Progenitor cell of endocrine pancreas (in vitro differentiated cells): ENCODE measurements around the gene RRN3. TPM values are rescaled to one million over a fixed set of nuclear protein-coding genes. Genes with fewer than 3 reads are reported as not detected.
"Not testable (repeated sequence)": the region's sequence is repeated elsewhere in the genome, so short reads cannot be mapped to it uniquely, and the experiment has no call there.

Experiments
- DNase-seq: peaks from one replicate; pipeline ENCODE4 v3.0.0; 2021; ENCODE audit warnings: low spot score; ENCODE audit not compliant: unreplicated experiment
- H3K27ac Mint-ChIP-seq: 2 replicates; pipeline ENCODE4 v1.8.0; 2021; ENCODE audit warnings: mild to moderate bottlenecking, moderate library complexity, mixed read lengths
- H3K27me3 Mint-ChIP-seq: 2 replicates; pipeline ENCODE4 v1.8.0; 2021; ENCODE audit warnings: mixed read lengths
- H3K36me3 Mint-ChIP-seq: 2 replicates; pipeline ENCODE4 v1.8.0; 2022; ENCODE audit warnings: mixed read lengths; ENCODE audit not compliant: insufficient read depth
- H3K4me1 Mint-ChIP-seq: 2 replicates; pipeline ENCODE4 v1.8.0; 2021; ENCODE audit warnings: low read depth, mixed read lengths
- H3K4me3 Mint-ChIP-seq: 2 replicates; pipeline ENCODE4 v1.8.0; 2021; ENCODE audit warnings: low read depth, mild to moderate bottlenecking, moderate library complexity, mixed read lengths
- H3K9me3 Mint-ChIP-seq: 2 replicates; pipeline ENCODE4 v1.8.0; 2021; ENCODE audit warnings: low read depth, mixed read lengths
- microRNA-seq: library from miRNA; unstranded; fragments of <30 nt; microRNA quantifications from one replicate; pipeline ENCODE4 v1.1.0, GENCODE V29; 2020; ENCODE audit warnings: borderline number of aligned reads; ENCODE audit not compliant: unreplicated experiment
- total RNA-seq: library from RNA; stranded (reverse); gene quantifications from 2 replicates; pipeline ENCODE4 v1.2.1, GENCODE V29; 2021
- TF ChIP-seq, protein P1 (sequence below): fragments of 200-600 bp; sonication (generic); IDR thresholded peaks from one replicate; pipeline ENCODE4 v1.5.0; 2021; ENCODE audit warnings: antibody characterized with exemption, mild to moderate bottlenecking; ENCODE audit not compliant: unreplicated experiment

The RRN3 gene
- total RNA-seq, 1 donor from 2014 or later: 40.0 TPM

DNA sequence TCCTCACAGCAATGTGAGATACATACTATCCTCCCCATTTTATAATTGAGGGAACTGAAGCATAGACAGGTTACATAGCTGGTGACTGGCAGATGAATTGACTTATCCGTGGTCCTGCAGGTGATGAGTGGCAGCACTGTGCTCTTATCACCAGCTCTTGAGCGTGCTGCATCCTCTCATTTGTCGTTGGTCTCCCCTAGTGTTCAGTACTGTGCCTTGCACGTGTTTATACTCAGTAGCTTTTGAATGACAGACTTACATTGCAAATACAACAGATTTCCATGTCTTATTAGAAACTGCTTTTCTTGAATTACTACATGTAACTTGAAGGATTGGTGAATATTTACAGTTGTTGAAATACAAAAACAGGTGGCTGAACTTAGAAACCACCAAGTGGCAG, 71.9 kb downstream of the RRN3 start:
- H3K27ac Mint-ChIP-seq, DNase-seq: not testable (repeated sequence)
- peaks cover 34% of the 10 kb centered on the region for H3K36me3 Mint-ChIP-seq

DNA sequence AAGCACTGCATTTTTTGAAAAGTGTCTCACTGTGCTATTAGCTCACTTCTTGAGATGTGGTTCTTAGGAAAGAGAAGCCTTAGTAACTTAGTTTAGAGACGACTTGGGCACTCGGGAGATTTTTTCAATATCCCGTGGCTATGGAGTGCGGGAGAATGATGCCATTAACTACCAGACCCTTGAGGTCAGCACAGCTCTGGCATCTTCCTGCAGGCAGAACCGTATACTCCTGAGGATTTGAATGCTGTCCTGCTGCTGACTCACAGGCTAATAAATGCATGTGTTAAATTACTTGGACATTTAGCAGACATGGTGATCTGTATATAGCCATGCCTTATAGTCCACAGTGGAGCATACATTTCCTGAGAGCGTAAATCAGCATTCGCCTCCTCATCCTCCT, 72.6 kb downstream of the RRN3 start:
- not testable (repeated sequence) for H3K4me1 Mint-ChIP-seq, DNase-seq, H3K9me3 Mint-ChIP-seq, H3K27ac Mint-ChIP-seq, H3K4me3 Mint-ChIP-seq, H3K27me3 Mint-ChIP-seq
- peaks cover 36% of the 10 kb centered on the region for H3K36me3 Mint-ChIP-seq

More for the DNA sequence above, 71.9 kb downstream of the RRN3 start:
- H3K9me3 Mint-ChIP-seq, H3K27me3 Mint-ChIP-seq, H3K4me1 Mint-ChIP-seq, H3K4me3 Mint-ChIP-seq: not testable (repeated sequence)
- TF ChIP-seq, protein P1, sequence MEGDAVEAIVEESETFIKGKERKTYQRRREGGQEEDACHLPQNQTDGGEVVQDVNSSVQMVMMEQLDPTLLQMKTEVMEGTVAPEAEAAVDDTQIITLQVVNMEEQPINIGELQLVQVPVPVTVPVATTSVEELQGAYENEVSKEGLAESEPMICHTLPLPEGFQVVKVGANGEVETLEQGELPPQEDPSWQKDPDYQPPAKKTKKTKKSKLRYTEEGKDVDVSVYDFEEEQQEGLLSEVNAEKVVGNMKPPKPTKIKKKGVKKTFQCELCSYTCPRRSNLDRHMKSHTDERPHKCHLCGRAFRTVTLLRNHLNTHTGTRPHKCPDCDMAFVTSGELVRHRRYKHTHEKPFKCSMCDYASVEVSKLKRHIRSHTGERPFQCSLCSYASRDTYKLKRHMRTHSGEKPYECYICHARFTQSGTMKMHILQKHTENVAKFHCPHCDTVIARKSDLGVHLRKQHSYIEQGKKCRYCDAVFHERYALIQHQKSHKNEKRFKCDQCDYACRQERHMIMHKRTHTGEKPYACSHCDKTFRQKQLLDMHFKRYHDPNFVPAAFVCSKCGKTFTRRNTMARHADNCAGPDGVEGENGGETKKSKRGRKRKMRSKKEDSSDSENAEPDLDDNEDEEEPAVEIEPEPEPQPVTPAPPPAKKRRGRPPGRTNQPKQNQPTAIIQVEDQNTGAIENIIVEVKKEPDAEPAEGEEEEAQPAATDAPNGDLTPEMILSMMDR: peak; percentile 60

DNA sequence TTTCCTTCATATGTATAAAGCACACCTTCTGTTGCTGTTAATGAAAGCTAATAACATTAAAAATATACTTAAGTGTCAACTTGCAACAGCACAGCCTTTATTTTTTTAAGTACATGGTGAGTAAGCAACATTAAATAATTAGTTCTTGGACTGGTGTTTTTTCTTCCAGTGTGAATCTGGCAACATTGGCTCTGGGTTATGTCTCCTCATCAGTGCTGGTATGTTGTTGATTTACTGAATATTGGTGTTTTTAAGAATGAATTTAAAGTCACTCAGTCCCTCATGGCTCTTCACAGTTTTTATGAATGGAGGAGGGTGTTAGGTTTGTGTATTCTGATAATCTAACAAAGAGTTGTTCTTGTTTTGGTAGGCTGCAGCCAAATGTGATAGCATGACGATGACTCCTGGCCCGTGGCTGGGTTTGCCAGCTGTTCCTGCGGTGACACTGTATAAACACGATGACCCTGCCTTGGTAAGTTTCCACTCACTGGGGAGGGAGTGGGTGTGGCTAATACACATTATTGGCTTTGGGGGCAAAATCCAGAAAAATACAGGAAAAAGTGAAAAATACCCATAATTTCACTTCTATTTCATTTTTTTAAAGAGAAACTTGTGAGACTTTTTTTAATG, 77.0 kb downstream of the RRN3 start:
- not testable (repeated sequence) for H3K4me3 Mint-ChIP-seq, H3K4me1 Mint-ChIP-seq, H3K27me3 Mint-ChIP-seq, H3K9me3 Mint-ChIP-seq, DNase-seq
- H3K27ac Mint-ChIP-seq: peak overlapping the region; percentile 63
- peaks cover 23% of the 10 kb centered on the region for H3K36me3 Mint-ChIP-seq

- H3K36me3 Mint-ChIP-seq: peaks cover 25% of the 10 kb centered on the region
- H3K27me3 Mint-ChIP-seq, H3K4me1 Mint-ChIP-seq, DNase-seq, H3K4me3 Mint-ChIP-seq, H3K9me3 Mint-ChIP-seq: not testable (repeated sequence)
- H3K27ac Mint-ChIP-seq: peak overlapping the region; percentile 47
Measured at GRCh38 chr16:15016354-15016753, 77.7 kb downstream of the RRN3 start.

DNA sequence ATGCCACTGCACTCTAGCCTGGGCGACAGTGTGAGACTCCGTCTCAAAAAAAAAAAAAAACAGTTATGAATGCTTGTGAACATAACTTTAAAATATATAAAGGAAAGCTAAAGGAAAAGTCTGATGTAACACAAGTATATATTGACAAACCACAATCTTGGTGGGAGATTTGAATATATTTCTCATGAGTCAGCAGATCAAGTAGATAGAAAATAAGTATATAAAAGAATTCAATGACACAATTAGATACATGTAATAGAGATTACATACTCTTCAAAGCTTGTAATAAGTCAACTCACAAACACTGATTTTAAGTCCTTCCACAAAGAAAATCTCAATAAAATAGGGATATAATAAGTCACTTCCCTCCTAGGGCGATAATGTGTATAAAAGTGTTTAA, 78.4 kb downstream of the RRN3 start:
- H3K36me3 Mint-ChIP-seq: peaks cover 29% of the 10 kb centered on the region
- not testable (repeated sequence) for H3K9me3 Mint-ChIP-seq, H3K27me3 Mint-ChIP-seq, H3K27ac Mint-ChIP-seq, H3K4me3 Mint-ChIP-seq, DNase-seq, H3K4me1 Mint-ChIP-seq

DNA sequence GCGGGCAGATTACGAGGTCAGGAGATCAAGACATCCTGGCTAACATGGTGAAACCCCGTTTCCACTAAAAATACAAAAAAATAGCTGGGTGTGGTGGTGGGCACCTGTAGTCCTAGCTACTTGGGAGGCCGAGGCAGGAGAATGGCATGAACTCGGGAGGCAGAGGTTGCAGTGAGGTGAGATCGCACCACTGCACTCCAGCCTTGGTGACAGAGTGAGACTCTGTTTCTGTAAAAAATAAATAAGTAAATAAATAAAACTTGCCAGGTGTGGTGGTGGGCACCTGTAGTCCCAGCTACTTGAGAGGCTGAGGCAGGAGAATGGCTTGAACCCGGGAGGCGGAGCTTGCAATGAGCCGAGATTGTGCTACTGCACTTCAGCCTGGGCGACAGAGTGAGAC, 81.1 kb downstream of the RRN3 start:
- peaks cover 31% of the 10 kb centered on the region for H3K36me3 Mint-ChIP-seq
- H3K4me3 Mint-ChIP-seq, H3K4me1 Mint-ChIP-seq: not testable (repeated sequence)

More for the DNA sequence above, 81.1 kb downstream of the RRN3 start:
- DNase-seq, H3K27me3 Mint-ChIP-seq, H3K9me3 Mint-ChIP-seq, H3K27ac Mint-ChIP-seq: not testable (repeated sequence)

Small RNA genes lying within 50 kb of the gene (microRNA-seq; reads per million reads assigned to microRNA genes)
- gene MIR1972-1: not detected
- not detected for gene MIR6511B2

Other genes with a start within 250 kb of the RRN3 start
- 208 and 215 TPM in 2 replicates for gene NPIPA1, start 156.8 kb downstream of the RRN3 start, total RNA-seq
- gene PDXDC1, start 119.2 kb downstream of the RRN3 start, total RNA-seq: 124 and 131 TPM in 2 replicates
- gene NTAN1, start 38.2 kb downstream of the RRN3 start, total RNA-seq: 50.0 and 52.0 TPM in 2 replicates